GM21528 (cell line): ENCODE data around the gene MAPKAPK2.
A peak's percentile ranks its signal among the peaks of the same experiment; 100 is the strongest.

Experiments
- ATAC-seq: cut with Tn5 transposase; IDR thresholded peaks from one replicate; pipeline ENCODE4 v1.9.1; 2021; ENCODE audit warnings: mild to moderate bottlenecking, moderate library complexity; ENCODE audit not compliant: unreplicated experiment, low FRiP score

The MAPKAPK2 gene

GRCh38 chr1:206700445-206701036 is 15.8 kb downstream of the MAPKAPK2 start:
- no peak for ATAC-seq

GRCh38 chr1:206702260-206702659 is 17.6 kb downstream of the MAPKAPK2 start:
- ATAC-seq = no peak

- no peak for ATAC-seq
Measured at GRCh38 chr1:206702803-206703202, 18.1 kb downstream of the MAPKAPK2 start.

- no peak for ATAC-seq
Measured at GRCh38 chr1:206703661-206704060, 19.0 kb downstream of the MAPKAPK2 start.

- ATAC-seq = no peak
Measured at GRCh38 chr1:206704226-206704625, 19.5 kb downstream of the MAPKAPK2 start.

- no peak for ATAC-seq
Measured at GRCh38 chr1:206705191-206705590, 20.5 kb downstream of the MAPKAPK2 start.

GRCh38 chr1:206705726-206706297 is 21.1 kb downstream of the MAPKAPK2 start:
- ATAC-seq = no peak

GRCh38 chr1:206706298-206706791 is 21.6 kb downstream of the MAPKAPK2 start:
- no peak for ATAC-seq

- ATAC-seq = no peak
Measured at GRCh38 chr1:206706806-206707366, 22.2 kb downstream of the MAPKAPK2 start.

- peak; percentile 57 for ATAC-seq
Measured at GRCh38 chr1:206708058-206708457, 23.4 kb downstream of the MAPKAPK2 start.

GRCh38 chr1:206708882-206709281 is 24.2 kb downstream of the MAPKAPK2 start:
- ATAC-seq = no peak

GRCh38 chr1:206709322-206709721 is 24.6 kb downstream of the MAPKAPK2 start:
- ATAC-seq = no peak

- ATAC-seq = no peak
Measured at GRCh38 chr1:206709772-206710459, 25.2 kb downstream of the MAPKAPK2 start.

- ATAC-seq = no peak
Measured at GRCh38 chr1:206710460-206710823, 25.7 kb downstream of the MAPKAPK2 start.

- no peak for ATAC-seq
Measured at GRCh38 chr1:206713070-206713469, 28.4 kb downstream of the MAPKAPK2 start.

GRCh38 chr1:206713910-206714312 is 29.2 kb downstream of the MAPKAPK2 start:
- no peak for ATAC-seq

GRCh38 chr1:206714331-206715058 is 29.8 kb downstream of the MAPKAPK2 start:
- no peak for ATAC-seq

- no peak for ATAC-seq
Measured at GRCh38 chr1:206715120-206715519, 30.4 kb downstream of the MAPKAPK2 start.

GRCh38 chr1:206715552-206716158 is 30.9 kb downstream of the MAPKAPK2 start:
- ATAC-seq = no peak

- ATAC-seq = no peak
Measured at GRCh38 chr1:206716159-206716869, 31.6 kb downstream of the MAPKAPK2 start.
